HL-60 (cell line): ENCODE measurements around the gene WAPL.

Experiments
- CTCF ChIP-seq: IDR thresholded peaks from one replicate; pipeline ENCODE4 v1.5.1; 2011; ENCODE audit warnings: low read length, control low read depth, inconsistent platforms; ENCODE audit not compliant: insufficient read depth
- SPI1 ChIP-seq: IDR thresholded peaks from 2 replicates; pipeline ENCODE4 v1.6.1; 2012; ENCODE audit warnings: low read depth, mild to moderate bottlenecking, borderline replicate concordance

GRCh38 chr10:86497621-86498020 is 24.0 kb downstream of the WAPL start:
- TF ChIP-seq CTCF (no peak), SPI1 (no peak)
